Panc1 (cell line): ENCODE measurements around the gene PCYT1B. TPM values are rescaled to one million over a fixed set of nuclear protein-coding genes. Genes with fewer than 3 reads are reported as not detected.
A peak's percentile ranks its signal among the peaks of the same experiment; 100 is the strongest.

ENCODE experiments used
- ATAC-seq: fragments of 200-7000 bp; cut with Tn5 transposase; 2 replicates; pipeline ENCODE4 v1.9.1; 2020; ENCODE audit warnings: mild to moderate bottlenecking, moderate library complexity
- Bru-seq: library from RNA; stranded (reverse); fragments of 400-500 nt; gene quantifications from one replicate; lab custom pipeline; 2021; lab: Mats Ljungman, UMichigan
- BruChase-seq, 2 experiments: library from RNA; stranded (reverse); fragments of 400-500 nt; gene quantifications; one replicate each; lab custom pipeline; 2021; lab: Mats Ljungman, UMichigan
- BruUV-seq: library from RNA; stranded (reverse); fragments of 400-500 nt; replicated peaks from 2 replicates; lab custom pipeline; 2021; lab: Mats Ljungman, UMichigan
- CTCF ChIA-PET: fragments of 300-600 bp; sonication (Branson Sonifier 250); formaldehyde crosslinking; loops from one replicate; lab custom pipeline; 2022; ENCODE audit warnings: antibody characterized with exemption; lab: Charles Lee
- POLR2A ChIA-PET: fragments of 300-600 bp; sonication (Branson Sonifier 250); formaldehyde crosslinking; loops from one replicate; lab custom pipeline; 2022; ENCODE audit warnings: antibody characterized with exemption; lab: Charles Lee
- DNase-seq: peaks from one replicate; pipeline ENCODE4 v3.0.0-alpha.2; 2010; ENCODE audit warnings: low read depth, low spot score
- H3K27ac ChIP-seq: 2 replicates; pipeline ENCODE4 v1.5.1; 2011; ENCODE audit warnings: mild to moderate bottlenecking, low read length, inconsistent platforms
- H3K27me3 ChIP-seq: fragments of 200-500 bp; sonication (Bioruptor generic); 2 replicates; pipeline ENCODE4 v1.6.0; 2014; ENCODE audit warnings: low read length, inconsistent platforms; ENCODE audit not compliant: control insufficient read depth, insufficient read depth
- H3K36me3 ChIP-seq: fragments of 200-500 bp; sonication (Bioruptor generic); 2 replicates; pipeline ENCODE4 v1.5.1; 2014; ENCODE audit warnings: inconsistent platforms, mild to moderate bottlenecking, low read length, moderate library complexity; ENCODE audit not compliant: control insufficient read depth, insufficient read depth
- H3K4me1 ChIP-seq: 2 replicates; pipeline ENCODE4 v1.5.1; 2011; ENCODE audit warnings: inconsistent platforms, mild to moderate bottlenecking, low read length, moderate library complexity; ENCODE audit not compliant: control insufficient read depth, insufficient read depth
- H3K4me3 ChIP-seq, 2 experiments: 2 replicates each; pipeline ENCODE4 v1.5.1; 2011 to 2012; ENCODE audit warnings: low read depth in 2 of 2, low read length in 2 of 2, mild to moderate bottlenecking in 2 of 2, inconsistent platforms in 1 of 2, moderate library complexity in 1 of 2
- H3K9me3 ChIP-seq: fragments of 200-500 bp; sonication (Bioruptor generic); 2 replicates; pipeline ENCODE4 v1.5.1; 2014; ENCODE audit warnings: low read depth, mild to moderate bottlenecking, inconsistent platforms, low read length, moderate library complexity; ENCODE audit not compliant: control insufficient read depth, insufficient read depth
- CTCF ChIP-seq: fragments of 450-650 bp; IDR thresholded peaks from 2 replicates; pipeline ENCODE4 v1.5.1; 2017; ENCODE audit warnings: mild to moderate bottlenecking
- POLR2AphosphoS5 ChIP-seq: IDR thresholded peaks from 2 replicates; pipeline ENCODE4 v1.6.1; 2012; ENCODE audit warnings: mild to moderate bottlenecking, low read depth, low read length, moderate library complexity
- REST ChIP-seq, 2 experiments: IDR thresholded peaks; 2 replicates each; pipeline ENCODE4 v1.6.1; 2011 to 2012; ENCODE audit warnings: low read depth in 2 of 2, control low read depth in 1 of 2, low read length in 1 of 2, mild to moderate bottlenecking in 1 of 2, moderate library complexity in 1 of 2; ENCODE audit not compliant: insufficient read depth in 1 of 2
- SIN3A ChIP-seq: IDR thresholded peaks from 2 replicates; pipeline ENCODE4 v1.6.1; 2012; ENCODE audit warnings: low read depth, mild to moderate bottlenecking, low read length, moderate library complexity, borderline replicate concordance; ENCODE audit not compliant: insufficient read depth
- TCF7L2 ChIP-seq: IDR thresholded peaks from 2 replicates; pipeline ENCODE4 v1.6.1; 2011; ENCODE audit warnings: mild to moderate bottlenecking, low read depth, low read length, inconsistent platforms
- in situ Hi-C: cut with HindIII; loops from 2 replicates; pipeline ENCODE4 v1.10.0; 2016; ENCODE audit warnings: low sequenced_read_pairs, low pct_unique_long_range_greater_than_20kb
- intact Hi-C: fragments of 100-400 bp; cut with micrococcal nuclease; formaldehyde crosslinking; loops from one replicate; pipeline ENCODE4 v1.10.0; 2022; ENCODE audit not compliant: unreplicated experiment
- long read RNA-seq: library from polyadenylated mRNA; unstranded; transcript quantifications from one replicate; pipeline ENCODE4 v2.0.0, GENCODE V29; 2021; ENCODE audit not compliant: unreplicated experiment
- polyA plus RNA-seq: library from polyadenylated mRNA; unstranded; fragments of >200 nt; gene quantifications from one replicate; pipeline ENCODE4 v1.2.1, GENCODE V29; 2012; ENCODE audit warnings: missing spikeins; ENCODE audit not compliant: insufficient read length
- total RNA-seq: library from RNA; stranded (reverse); gene quantifications from one replicate; pipeline ENCODE4 v1.2.1, GENCODE V29; 2021; ENCODE audit not compliant: unreplicated experiment

Gene PCYT1B
- total RNA-seq: 0.03 TPM
- not detected for polyA plus RNA-seq
- percentile 1 among the genes with signal in this experiment for Bru-seq, nascent RNA
- BruChase-seq, experiment 1, labeled RNA remaining after a 2-hour chase: percentile 4 among the genes with signal in this experiment
- BruChase-seq, experiment 2, labeled RNA remaining after a 6-hour chase: percentile 4 among the genes with signal in this experiment
- long read RNA-seq: 0 reads

- Histone ChIP-seq H3K36me3 (no peaks in the 10 kb centered on the region), H3K27me3 (no peaks in the 10 kb centered on the region), H3K4me1 (no peaks in the 10 kb centered on the region), H3K27ac (no peak within 1 kb of the TSS), H3K4me3 (peak within 1 kb of the TSS in 1 of 2 experiments; percentile 5; a peak in 1 of 4 replicates), H3K9me3 (no peaks in the 10 kb centered on the region)
- intact Hi-C loops: no loop called here
- no TSS peak for BruUV-seq
- in situ Hi-C loops: no loop called here
- ChIA-PET POLR2A (no interaction called here), CTCF (no interaction called here)
- DNase-seq (no peak), ATAC-seq (no peak)
- TF ChIP-seq REST (IDR thresholded peaks at IDR 0.05; ENCODE audit: insufficient read depth in 1 of 2, low read depth in 2 of 2, low read length in 1 of 2) (no peak), TCF7L2 (no peak), SIN3A (no peak), CTCF (no peak), POLR2AphosphoS5 (no peak)
These were observed at the start of gene PCYT1B for GRCh38 chrX:24647257-24648058. TSS of gene PCYT1B (minus strand) at chrX:24647347. CDS start at chrX:24647105, 242 bp downstream.

- no peaks in the 10 kb centered on the region for H3K9me3 ChIP-seq
- POLR2A ChIA-PET: no interaction called here
- H3K27me3 ChIP-seq: no peaks in the 10 kb centered on the region
- TF ChIP-seq TCF7L2: no peak
- in situ Hi-C loops (no loop called here), intact Hi-C loops (no loop called here)
- H3K4me1 ChIP-seq: no peaks in the 10 kb centered on the region
- ATAC-seq (no peak), DNase-seq (no peak)
- no peaks in the 10 kb centered on the region for H3K36me3 ChIP-seq
- H3K4me3 ChIP-seq: no peak overlapping the region
- H3K27ac ChIP-seq: no peak overlapping the region
- BruUV-seq: no TSS peak
- CTCF ChIA-PET: interaction anchor here (0.6 kb wide), 1 partner anchor 20 kb away, joined by 6 read pairs; no protein-coding TSS in a partner anchor
These were observed 49.1 kb upstream of the PCYT1B start for GRCh38 chrX:24696294-24696693.
